WTC11 (cell line): ENCODE results near the gene OTUB2.

Source experiments
- CREB1 ChIP-seq: sonication (generic); formaldehyde crosslinking; IDR thresholded peaks from 2 replicates; pipeline ENCODE4 v1.8.0; 2023; ENCODE audit warnings: mild to moderate bottlenecking, missing genetic modification reagents
- TF ChIP-seq, protein P1 (sequence below): sonication (generic); formaldehyde crosslinking; IDR thresholded peaks from 2 replicates; pipeline ENCODE4 v1.8.1; 2022; ENCODE audit warnings: low read depth, missing genetic modification reagents, borderline replicate concordance
- TF ChIP-seq, protein P2 (sequence below): sonication (generic); formaldehyde crosslinking; IDR thresholded peaks from 2 replicates; pipeline ENCODE4 v1.8.0; 2022; ENCODE audit warnings: mild to moderate bottlenecking, missing genetic modification reagents
- TF ChIP-seq, protein P3 (sequence below): fragments of 200-600 bp; IDR thresholded peaks from 2 replicates; pipeline ENCODE4 v1.8.0; 2022; ENCODE audit warnings: antibody characterized with exemption
- TF ChIP-seq, protein P4 (sequence below): sonication (generic); formaldehyde crosslinking; conservative IDR thresholded peaks from 2 replicates; pipeline ENCODE4 v1.8.1; 2023; ENCODE audit warnings: mild to moderate bottlenecking, low read depth, missing genetic modification reagents, moderate library complexity

DNA sequence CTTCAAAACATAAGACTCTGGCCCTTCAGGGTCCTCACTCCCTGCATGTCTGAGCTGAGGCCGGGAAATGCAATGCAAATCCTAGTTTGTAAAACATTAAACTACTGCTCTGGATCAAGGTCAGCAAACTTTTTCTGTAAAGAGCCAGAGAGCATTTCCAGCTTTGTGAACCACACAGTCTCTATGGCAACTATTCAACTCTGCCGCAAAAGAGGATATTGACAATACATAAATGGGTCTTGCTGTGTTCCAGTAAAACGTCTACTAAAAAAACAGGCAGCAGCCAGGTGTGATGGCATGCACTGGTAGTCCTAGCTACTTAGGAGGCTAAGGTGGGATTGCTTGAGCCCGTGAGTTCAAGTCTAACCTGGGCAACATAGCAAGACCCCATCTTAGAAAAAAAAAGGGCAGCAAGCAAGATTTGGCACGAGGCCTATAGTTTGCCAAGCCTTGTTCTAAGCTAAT is 32.6 kb downstream of the OTUB2 start:
- TF ChIP-seq, protein P1, sequence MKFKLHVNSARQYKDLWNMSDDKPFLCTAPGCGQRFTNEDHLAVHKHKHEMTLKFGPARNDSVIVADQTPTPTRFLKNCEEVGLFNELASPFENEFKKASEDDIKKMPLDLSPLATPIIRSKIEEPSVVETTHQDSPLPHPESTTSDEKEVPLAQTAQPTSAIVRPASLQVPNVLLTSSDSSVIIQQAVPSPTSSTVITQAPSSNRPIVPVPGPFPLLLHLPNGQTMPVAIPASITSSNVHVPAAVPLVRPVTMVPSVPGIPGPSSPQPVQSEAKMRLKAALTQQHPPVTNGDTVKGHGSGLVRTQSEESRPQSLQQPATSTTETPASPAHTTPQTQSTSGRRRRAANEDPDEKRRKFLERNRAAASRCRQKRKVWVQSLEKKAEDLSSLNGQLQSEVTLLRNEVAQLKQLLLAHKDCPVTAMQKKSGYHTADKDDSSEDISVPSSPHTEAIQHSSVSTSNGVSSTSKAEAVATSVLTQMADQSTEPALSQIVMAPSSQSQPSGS (CRISPR knock-in tag) = no peak
- TF ChIP-seq, protein P2, sequence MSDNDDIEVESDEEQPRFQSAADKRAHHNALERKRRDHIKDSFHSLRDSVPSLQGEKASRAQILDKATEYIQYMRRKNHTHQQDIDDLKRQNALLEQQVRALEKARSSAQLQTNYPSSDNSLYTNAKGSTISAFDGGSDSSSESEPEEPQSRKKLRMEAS (CRISPR knock-in tag) = no peak
- no peak for TF ChIP-seq CREB1 (CRISPR knock-in tag)
- TF ChIP-seq, protein P3, sequence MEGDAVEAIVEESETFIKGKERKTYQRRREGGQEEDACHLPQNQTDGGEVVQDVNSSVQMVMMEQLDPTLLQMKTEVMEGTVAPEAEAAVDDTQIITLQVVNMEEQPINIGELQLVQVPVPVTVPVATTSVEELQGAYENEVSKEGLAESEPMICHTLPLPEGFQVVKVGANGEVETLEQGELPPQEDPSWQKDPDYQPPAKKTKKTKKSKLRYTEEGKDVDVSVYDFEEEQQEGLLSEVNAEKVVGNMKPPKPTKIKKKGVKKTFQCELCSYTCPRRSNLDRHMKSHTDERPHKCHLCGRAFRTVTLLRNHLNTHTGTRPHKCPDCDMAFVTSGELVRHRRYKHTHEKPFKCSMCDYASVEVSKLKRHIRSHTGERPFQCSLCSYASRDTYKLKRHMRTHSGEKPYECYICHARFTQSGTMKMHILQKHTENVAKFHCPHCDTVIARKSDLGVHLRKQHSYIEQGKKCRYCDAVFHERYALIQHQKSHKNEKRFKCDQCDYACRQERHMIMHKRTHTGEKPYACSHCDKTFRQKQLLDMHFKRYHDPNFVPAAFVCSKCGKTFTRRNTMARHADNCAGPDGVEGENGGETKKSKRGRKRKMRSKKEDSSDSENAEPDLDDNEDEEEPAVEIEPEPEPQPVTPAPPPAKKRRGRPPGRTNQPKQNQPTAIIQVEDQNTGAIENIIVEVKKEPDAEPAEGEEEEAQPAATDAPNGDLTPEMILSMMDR = no peak
- TF ChIP-seq, protein P4, sequence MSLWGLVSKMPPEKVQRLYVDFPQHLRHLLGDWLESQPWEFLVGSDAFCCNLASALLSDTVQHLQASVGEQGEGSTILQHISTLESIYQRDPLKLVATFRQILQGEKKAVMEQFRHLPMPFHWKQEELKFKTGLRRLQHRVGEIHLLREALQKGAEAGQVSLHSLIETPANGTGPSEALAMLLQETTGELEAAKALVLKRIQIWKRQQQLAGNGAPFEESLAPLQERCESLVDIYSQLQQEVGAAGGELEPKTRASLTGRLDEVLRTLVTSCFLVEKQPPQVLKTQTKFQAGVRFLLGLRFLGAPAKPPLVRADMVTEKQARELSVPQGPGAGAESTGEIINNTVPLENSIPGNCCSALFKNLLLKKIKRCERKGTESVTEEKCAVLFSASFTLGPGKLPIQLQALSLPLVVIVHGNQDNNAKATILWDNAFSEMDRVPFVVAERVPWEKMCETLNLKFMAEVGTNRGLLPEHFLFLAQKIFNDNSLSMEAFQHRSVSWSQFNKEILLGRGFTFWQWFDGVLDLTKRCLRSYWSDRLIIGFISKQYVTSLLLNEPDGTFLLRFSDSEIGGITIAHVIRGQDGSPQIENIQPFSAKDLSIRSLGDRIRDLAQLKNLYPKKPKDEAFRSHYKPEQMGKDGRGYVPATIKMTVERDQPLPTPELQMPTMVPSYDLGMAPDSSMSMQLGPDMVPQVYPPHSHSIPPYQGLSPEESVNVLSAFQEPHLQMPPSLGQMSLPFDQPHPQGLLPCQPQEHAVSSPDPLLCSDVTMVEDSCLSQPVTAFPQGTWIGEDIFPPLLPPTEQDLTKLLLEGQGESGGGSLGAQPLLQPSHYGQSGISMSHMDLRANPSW (CRISPR knock-in tag) = no peak
